Measurements from ENCODE around the gene MRPL33. TPM values are rescaled to one million over a fixed set of nuclear protein-coding genes. Genes with fewer than 3 reads are reported as not detected.

Gene MRPL33
- total and polyA plus RNA-seq, 2 of the 13 experiments (the other 11 are each of a cell fraction or from before 2014, with no cell fraction given): 69.7 to 218 TPM

- no peak for TF ChIP-seq ZBTB33 (CRISPR knock-in tag; IDR thresholded peaks at IDR 0.05)
- 0 out of 2 replicates have a peak, but pooled peaks have one; percentile 25 for TF ChIP-seq FOXK2 (IDR thresholded peaks at IDR 0.05)
- peak; percentile 80 to 86 for TF ChIP-seq NR2F1 (CRISPR knock-in tag; IDR thresholded peaks at IDR 0.05)
- TF ChIP-seq ZNF660 (CRISPR knock-in tag; IDR thresholded peaks at IDR 0.05; ENCODE audit: borderline replicate concordance, low read depth): no peak
- peak; percentile 38; the same call in 1 of the 2 replicates for TF ChIP-seq YEATS2 (CRISPR knock-in tag; IDR thresholded peaks at IDR 0.05; ENCODE audit: borderline replicate concordance)
- TF ChIP-seq RBM39 (IDR thresholded peaks at IDR 0.05; ENCODE audit: low read depth, low read length, poor library complexity, severe bottlenecking): no peak
- no peak for TF ChIP-seq MXD3 (CRISPR knock-in tag; IDR thresholded peaks at IDR 0.05)
- no peak for TF ChIP-seq MZF1 (CRISPR knock-in tag; IDR thresholded peaks at IDR 0.05; ENCODE audit: borderline replicate concordance)
- TF ChIP-seq KDM1A (CRISPR knock-in tag; IDR thresholded peaks at IDR 0.05): peak; percentile 80
- no peak for TF ChIP-seq MNT (IDR thresholded peaks at IDR 0.05)
- no peak for TF ChIP-seq ZNF781 (CRISPR knock-in tag; IDR thresholded peaks at IDR 0.05; ENCODE audit: borderline replicate concordance, not compliant biosample characterization)
- TF ChIP-seq SAFB2 (CRISPR knock-in tag; IDR thresholded peaks at IDR 0.05; ENCODE audit: borderline replicate concordance, low read depth): no peak
- TF ChIP-seq HNRNPLL (IDR thresholded peaks at IDR 0.05; ENCODE audit: low read depth, low read length, poor library complexity, severe bottlenecking): no peak
- TF ChIP-seq JDP2 (CRISPR knock-in tag; IDR thresholded peaks at IDR 0.05; ENCODE audit: borderline replicate concordance): no peak
- peak; percentile 81; the same call in 1 of the 2 replicates for TF ChIP-seq THRA (CRISPR knock-in tag; IDR thresholded peaks at IDR 0.05; ENCODE audit: borderline replicate concordance)
- peak; percentile 94; the same call in 1 of the 2 replicates for TF ChIP-seq ZBTB20 (CRISPR knock-in tag; IDR thresholded peaks at IDR 0.05; ENCODE audit: borderline replicate concordance, low read depth)
- TF ChIP-seq TEAD2 (CRISPR knock-in tag; IDR thresholded peaks at IDR 0.05): no peak
- TF ChIP-seq FOXA1 (IDR thresholded peaks at IDR 0.05): peak; percentile 58; the same call in 1 of the 2 replicates
- peak; percentile 85 for TF ChIP-seq FOXA1 (CRISPR knock-in tag; IDR thresholded peaks at IDR 0.05)
- no peak for TF ChIP-seq JUN (CRISPR knock-in tag; IDR thresholded peaks at IDR 0.05)
- peak; percentile 74 for TF ChIP-seq NR2F2 (IDR thresholded peaks at IDR 0.05; ENCODE audit: borderline replicate concordance, low read depth)
- TF ChIP-seq KAT8 (CRISPR knock-in tag; IDR thresholded peaks at IDR 0.05): peak; percentile 69
- peak; percentile 79 for TF ChIP-seq TBX2 (CRISPR knock-in tag; IDR thresholded peaks at IDR 0.05; ENCODE audit: borderline replicate concordance)
- TF ChIP-seq SP5 (CRISPR knock-in tag; IDR thresholded peaks at IDR 0.05; ENCODE audit: borderline replicate concordance, low read depth): peak; percentile 91
- TF ChIP-seq ZNF772 (CRISPR knock-in tag; IDR thresholded peaks at IDR 0.05): no peak
Observed at GRCh38 chr2:27762951-27763906, 8.3 kb upstream of the MRPL33 start (continued).
